Stimulated activated CD4-positive, alpha-beta T cell treated with anti-CD3 and anti-CD28 coated beads, TNF-alpha, amount 100 ng/mL, for 24 hours (primary cell): ENCODE measurements around the gene P2RY8.
"Not testable (repeated sequence)": the region's sequence is repeated elsewhere in the genome, so short reads cannot be mapped to it uniquely, and the experiment has no call there.

Source experiments
- DNase-seq, 3 experiments: peaks; one replicate each; pipeline ENCODE4 v3.0.0-alpha.2; 2020; ENCODE audit warnings: low read depth in 3 of 3

Gene P2RY8

GRCh38 chrX:1446984-1447968 is 89.7 kb downstream of the P2RY8 start:
- DNase-seq = not testable (repeated sequence)

- DNase-seq = no peak
Measured at GRCh38 chrX:1444561-1445500, 92.2 kb downstream of the P2RY8 start.

GRCh38 chrX:1443496-1444075 is 93.4 kb downstream of the P2RY8 start:
- DNase-seq = no peak

GRCh38 chrX:1442724-1443367 is 94.1 kb downstream of the P2RY8 start:
- DNase-seq = no peak

GRCh38 chrX:1442016-1442665 is 94.8 kb downstream of the P2RY8 start:
- DNase-seq = no peak

- DNase-seq = no peak
Measured at GRCh38 chrX:1440506-1440905, 96.5 kb downstream of the P2RY8 start.

GRCh38 chrX:1435241-1435895 is 101.6 kb downstream of the P2RY8 start:
- DNase-seq = no peak

- DNase-seq = no peak
Measured at GRCh38 chrX:1434871-1435240, 102.1 kb downstream of the P2RY8 start.

GRCh38 chrX:1433646-1434357 is 103.2 kb downstream of the P2RY8 start:
- no peak for DNase-seq

GRCh38 chrX:1430451-1430850 is 106.5 kb downstream of the P2RY8 start:
- DNase-seq = no peak

GRCh38 chrX:1427756-1428155 is 109.2 kb downstream of the P2RY8 start:
- no peak for DNase-seq

GRCh38 chrX:1426321-1426720 is 110.7 kb downstream of the P2RY8 start:
- not testable (repeated sequence) for DNase-seq

GRCh38 chrX:1425381-1425780 is 111.6 kb downstream of the P2RY8 start:
- no peak for DNase-seq

GRCh38 chrX:1424147-1424851 is 112.7 kb downstream of the P2RY8 start:
- DNase-seq = no peak

GRCh38 chrX:1423215-1423614 is 113.8 kb downstream of the P2RY8 start:
- no peak for DNase-seq

GRCh38 chrX:1422135-1422465 is 114.9 kb downstream of the P2RY8 start:
- no peak for DNase-seq

GRCh38 chrX:1421433-1422134 is 115.4 kb downstream of the P2RY8 start:
- DNase-seq = no peak

- no peak for DNase-seq
Measured at GRCh38 chrX:1420371-1420770, 116.6 kb downstream of the P2RY8 start.
